ENCODE data around the gene CEP19. TPM values are rescaled to one million over a fixed set of nuclear protein-coding genes. Genes with fewer than 3 reads are reported as not detected.

Gene CEP19
- polyA plus RNA-seq, 1 donor (not counting 4 experiments of a cell fraction or from before 2014, with no cell fraction given), result 3.1 TPM

DNA sequence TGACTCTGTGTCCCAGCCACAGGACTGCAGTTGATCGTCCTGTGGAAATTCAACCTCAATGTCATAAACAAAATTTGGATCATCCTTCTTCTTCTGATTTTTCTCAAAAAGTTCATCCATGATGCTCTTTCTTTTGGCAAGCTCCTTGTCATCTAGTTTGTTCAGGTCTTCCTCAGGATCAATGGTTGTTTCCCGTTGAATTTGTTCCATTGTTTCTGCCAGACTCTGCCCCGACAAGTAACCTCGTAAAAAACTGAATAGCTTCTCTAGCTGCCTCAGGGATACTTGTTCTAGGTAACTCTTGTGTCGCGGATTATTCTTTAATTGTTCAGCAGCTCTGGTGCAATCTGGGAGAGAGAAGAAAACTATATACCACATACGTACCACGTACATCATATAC lies 4.5 kb downstream of the CEP19 start:
- no peaks in the 10 kb centered on the region for H3K9me3 ChIP-seq (ENCODE audit: control insufficient read depth, low read depth, low read length)
- H2AFZ ChIP-seq (ENCODE audit: control insufficient read depth, low read length), result peak overlapping the region; percentile 12
- H3K36me3 ChIP-seq (ENCODE audit: control insufficient read depth in 2 of 2, extremely low read depth in 1 of 2, insufficient read depth in 2 of 2, low read length in 2 of 2), result no peaks in the 10 kb centered on the region
- H3K9ac ChIP-seq (ENCODE audit: control insufficient read depth, extremely low read depth, insufficient read depth, low read length), result peak overlapping the region; percentile 2
- dilution Hi-C loops (cut with MboI; ENCODE audit: extremely low pct_ligation_motif_present, low sequenced_read_pairs), result no loop called here
- TF ChIP-seq EZH2 (IDR thresholded peaks at IDR 0.05; ENCODE audit: low read length), result no peak
- TF ChIP-seq, protein P1, sequence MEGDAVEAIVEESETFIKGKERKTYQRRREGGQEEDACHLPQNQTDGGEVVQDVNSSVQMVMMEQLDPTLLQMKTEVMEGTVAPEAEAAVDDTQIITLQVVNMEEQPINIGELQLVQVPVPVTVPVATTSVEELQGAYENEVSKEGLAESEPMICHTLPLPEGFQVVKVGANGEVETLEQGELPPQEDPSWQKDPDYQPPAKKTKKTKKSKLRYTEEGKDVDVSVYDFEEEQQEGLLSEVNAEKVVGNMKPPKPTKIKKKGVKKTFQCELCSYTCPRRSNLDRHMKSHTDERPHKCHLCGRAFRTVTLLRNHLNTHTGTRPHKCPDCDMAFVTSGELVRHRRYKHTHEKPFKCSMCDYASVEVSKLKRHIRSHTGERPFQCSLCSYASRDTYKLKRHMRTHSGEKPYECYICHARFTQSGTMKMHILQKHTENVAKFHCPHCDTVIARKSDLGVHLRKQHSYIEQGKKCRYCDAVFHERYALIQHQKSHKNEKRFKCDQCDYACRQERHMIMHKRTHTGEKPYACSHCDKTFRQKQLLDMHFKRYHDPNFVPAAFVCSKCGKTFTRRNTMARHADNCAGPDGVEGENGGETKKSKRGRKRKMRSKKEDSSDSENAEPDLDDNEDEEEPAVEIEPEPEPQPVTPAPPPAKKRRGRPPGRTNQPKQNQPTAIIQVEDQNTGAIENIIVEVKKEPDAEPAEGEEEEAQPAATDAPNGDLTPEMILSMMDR (optimal IDR thresholded peaks at IDR 0.05 in 1 of 3, IDR thresholded peaks at IDR 0.05 in 1 of 3, conservative IDR thresholded peaks at IDR 0.05 in 1 of 3; ENCODE audit: extremely low read depth in 1 of 3, insufficient read depth in 2 of 3, low read length in 3 of 3), result no peak
- no peak overlapping the region for H3K27ac ChIP-seq (ENCODE audit: control insufficient read depth, insufficient read depth, low read length)
- no peaks in the 10 kb centered on the region for H3K27me3 ChIP-seq (ENCODE audit: control insufficient read depth, extremely low read depth, insufficient read depth, low read length)
- H3K4me2 ChIP-seq (ENCODE audit: control insufficient read depth, extremely low read depth, insufficient read depth, low read depth, low read length), result peak overlapping the region; percentile 75
- FAIRE-seq (peak; percentile 88), DNase-seq (ENCODE audit: low read depth, low spot score) (no peak)
- H3K4me1 ChIP-seq (ENCODE audit: control insufficient read depth, extremely low read depth, insufficient read depth, low read length), result peaks cover 24% of the 10 kb centered on the region
- H3K4me3 ChIP-seq (ENCODE audit: control insufficient read depth in 2 of 3, extremely low read depth in 1 of 3, insufficient read depth in 2 of 3, low read depth in 1 of 3, low read length in 3 of 3), result no peak overlapping the region
- H4K20me1 ChIP-seq (ENCODE audit: control insufficient read depth, extremely low read depth, insufficient read depth, low read length), result no peaks in the 10 kb centered on the region
- H3K9me1 ChIP-seq (ENCODE audit: control insufficient read depth, extremely low read depth, insufficient read depth, low read length), result no peaks in the 10 kb centered on the region
- no peaks in the 10 kb centered on the region for H3K79me2 ChIP-seq (ENCODE audit: control insufficient read depth, insufficient read depth, low read length)

- Histone ChIP-seq H4K20me1 (ENCODE audit: control insufficient read depth, extremely low read depth, insufficient read depth, low read length) (no peaks in the 10 kb centered on the region), H3K36me3 (ENCODE audit: control insufficient read depth in 2 of 2, extremely low read depth in 1 of 2, insufficient read depth in 2 of 2, low read length in 2 of 2) (no peaks in the 10 kb centered on the region), H3K4me2 (ENCODE audit: control insufficient read depth, extremely low read depth, insufficient read depth, low read depth, low read length) (no peak overlapping the region), H3K79me2 (ENCODE audit: control insufficient read depth, insufficient read depth, low read length) (no peaks in the 10 kb centered on the region), H3K4me1 (ENCODE audit: control insufficient read depth, extremely low read depth, insufficient read depth, low read length) (peaks cover 24% of the 10 kb centered on the region), H3K4me3 (ENCODE audit: control insufficient read depth in 2 of 3, extremely low read depth in 1 of 3, insufficient read depth in 2 of 3, low read depth in 1 of 3, low read length in 3 of 3) (no peak overlapping the region), H3K9ac (ENCODE audit: control insufficient read depth, extremely low read depth, insufficient read depth, low read length) (no peak overlapping the region), H3K9me1 (ENCODE audit: control insufficient read depth, extremely low read depth, insufficient read depth, low read length) (no peaks in the 10 kb centered on the region), H2AFZ (ENCODE audit: control insufficient read depth, low read length) (no peak overlapping the region), H3K9me3 (ENCODE audit: control insufficient read depth, low read depth, low read length) (no peaks in the 10 kb centered on the region), H3K27me3 (ENCODE audit: control insufficient read depth, extremely low read depth, insufficient read depth, low read length) (no peaks in the 10 kb centered on the region), H3K27ac (ENCODE audit: control insufficient read depth, insufficient read depth, low read length) (no peak overlapping the region)
- no peak for FAIRE-seq
- dilution Hi-C loops (cut with MboI; ENCODE audit: extremely low pct_ligation_motif_present, low sequenced_read_pairs), result no loop called here
- no peak for DNase-seq (ENCODE audit: low read depth, low spot score)
- no peak for TF ChIP-seq EZH2 (IDR thresholded peaks at IDR 0.05; ENCODE audit: low read length)
- TF ChIP-seq, protein P1 (optimal IDR thresholded peaks at IDR 0.05 in 1 of 3, IDR thresholded peaks at IDR 0.05 in 1 of 3, conservative IDR thresholded peaks at IDR 0.05 in 1 of 3; ENCODE audit: extremely low read depth in 1 of 3, insufficient read depth in 2 of 3, low read length in 3 of 3), result no peak
These were observed 5.3 kb downstream of the CEP19 start for GRCh38 chr3:196706731-196707130.

Measured in keratinocyte (primary cell).